ENCODE data around the gene TWNK.
"Not testable (repeated sequence)": the region's sequence is repeated elsewhere in the genome, so short reads cannot be mapped to it uniquely, and the experiment has no call there.

The TWNK gene

DNA sequence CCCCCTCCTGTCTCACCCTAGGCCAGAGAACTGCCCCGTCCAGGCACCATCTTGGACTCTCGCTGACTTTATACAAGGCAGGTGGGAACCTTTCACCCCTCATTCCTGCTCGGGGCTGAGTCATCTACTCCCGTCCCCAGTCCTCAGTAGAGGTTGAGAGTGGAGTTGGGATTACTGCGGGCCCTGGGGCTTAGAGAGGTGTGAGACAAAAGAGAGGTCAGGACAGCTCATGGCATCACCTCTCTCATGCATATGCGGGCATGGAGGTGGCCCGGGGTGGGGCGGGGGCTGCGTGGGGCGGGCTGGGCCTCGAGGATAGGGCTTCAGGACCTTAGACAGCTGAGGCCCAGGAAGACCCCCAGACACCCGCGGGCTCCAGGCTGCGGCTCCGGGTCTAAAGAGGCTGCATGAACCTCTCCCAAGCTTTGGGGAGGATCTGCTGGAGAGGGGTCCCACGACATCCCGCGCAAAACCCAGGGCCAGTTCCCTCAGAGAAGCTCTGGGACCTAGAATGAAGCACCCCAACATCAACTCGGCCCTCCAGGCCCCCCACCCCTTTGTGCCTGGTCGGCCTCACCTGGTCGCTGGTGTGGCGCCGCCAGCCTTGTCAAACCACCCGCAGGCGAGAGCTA lies 43.3 kb downstream of the TWNK start:
- DNase-seq (ENCODE audit: low spot score), result no peak

DNA sequence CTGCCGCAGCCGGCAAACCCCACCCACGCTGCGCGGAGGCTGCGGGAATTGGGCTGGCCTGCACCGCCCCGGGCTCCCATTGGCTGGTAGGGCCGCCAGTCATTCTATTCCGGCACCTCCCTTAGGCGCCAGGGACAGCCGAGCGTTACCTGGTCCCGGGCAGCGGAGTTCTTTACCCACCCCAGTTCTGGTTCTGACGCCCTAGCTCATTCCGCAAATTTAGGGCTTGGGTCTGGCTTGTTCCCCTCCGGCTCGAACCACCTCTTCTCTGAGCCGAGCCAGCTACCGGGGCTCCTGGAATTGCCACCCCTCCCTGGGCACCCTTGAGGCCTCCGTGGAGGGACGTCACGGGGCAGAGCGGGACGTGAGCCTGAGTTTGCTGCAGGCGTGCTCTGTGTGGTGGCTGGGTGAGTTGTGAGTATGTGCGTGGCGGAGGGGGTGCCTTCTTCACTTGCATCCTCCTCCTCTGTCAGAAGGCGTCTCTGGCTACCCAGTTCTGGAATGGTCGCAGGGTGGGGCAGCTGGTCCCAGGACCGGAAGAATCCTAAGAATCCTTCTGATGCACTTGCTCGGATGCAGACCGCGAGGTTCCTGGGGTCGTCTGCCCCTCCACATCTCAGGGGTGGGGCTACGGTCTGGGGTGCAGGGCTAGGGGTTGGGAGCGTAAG lies 43.9 kb downstream of the TWNK start, which contains the start of the genes PDZD7 and SFXN3:
PDZD7 (minus strand) TSS at position 2 of the 668 bp plus-strand sequence. CDS start 910 bp downstream, outside the sequence.
SFXN3 (plus strand) TSS at position 107 of the 668 bp plus-strand sequence. CDS start 3,461 bp downstream, outside the sequence.
- peak; percentile 95 for DNase-seq (ENCODE audit: low spot score)

DNA sequence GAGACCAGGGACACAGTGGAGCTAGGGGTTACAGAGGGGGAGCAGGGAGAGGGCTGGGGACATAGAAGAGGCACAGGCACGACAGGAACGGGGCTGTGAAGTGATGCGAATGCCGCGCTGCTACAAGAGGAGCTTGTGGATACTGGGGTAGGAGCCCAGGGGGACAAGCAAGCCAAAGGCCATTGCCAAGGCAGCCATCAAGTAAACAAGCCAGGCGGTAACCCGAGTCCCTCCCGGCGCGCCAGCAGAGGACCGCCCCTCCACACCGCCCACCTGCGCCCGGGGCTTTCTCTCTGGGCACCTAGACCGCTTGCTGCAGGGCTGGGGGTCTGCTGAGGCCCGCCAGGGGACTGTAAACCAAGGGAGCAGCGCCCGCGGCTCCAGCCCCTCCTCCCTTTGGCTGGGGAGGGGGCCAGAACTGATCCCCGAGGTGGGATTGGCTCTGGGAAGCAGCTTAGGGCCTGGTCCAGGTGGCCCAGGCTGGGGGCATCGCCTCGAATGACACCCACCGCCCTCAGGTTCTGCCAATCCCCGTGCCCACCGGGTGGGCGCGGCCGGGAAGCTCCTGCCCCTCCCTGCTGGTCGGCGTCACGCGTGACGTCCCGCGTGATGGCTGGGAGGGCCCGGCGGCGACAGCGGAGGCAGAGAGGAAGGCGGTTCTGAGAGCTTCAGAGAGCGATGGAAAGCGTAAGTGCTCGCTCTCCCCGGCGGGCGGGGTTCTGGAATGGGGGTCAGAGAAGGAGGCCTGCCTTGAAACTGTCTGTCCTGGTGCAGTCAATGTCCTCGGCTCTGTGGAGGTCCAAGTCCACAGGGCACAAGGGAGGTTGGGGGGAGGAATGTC lies 44.7 kb downstream of the TWNK start:
- peak; percentile 63 for DNase-seq (ENCODE audit: low spot score)

DNA sequence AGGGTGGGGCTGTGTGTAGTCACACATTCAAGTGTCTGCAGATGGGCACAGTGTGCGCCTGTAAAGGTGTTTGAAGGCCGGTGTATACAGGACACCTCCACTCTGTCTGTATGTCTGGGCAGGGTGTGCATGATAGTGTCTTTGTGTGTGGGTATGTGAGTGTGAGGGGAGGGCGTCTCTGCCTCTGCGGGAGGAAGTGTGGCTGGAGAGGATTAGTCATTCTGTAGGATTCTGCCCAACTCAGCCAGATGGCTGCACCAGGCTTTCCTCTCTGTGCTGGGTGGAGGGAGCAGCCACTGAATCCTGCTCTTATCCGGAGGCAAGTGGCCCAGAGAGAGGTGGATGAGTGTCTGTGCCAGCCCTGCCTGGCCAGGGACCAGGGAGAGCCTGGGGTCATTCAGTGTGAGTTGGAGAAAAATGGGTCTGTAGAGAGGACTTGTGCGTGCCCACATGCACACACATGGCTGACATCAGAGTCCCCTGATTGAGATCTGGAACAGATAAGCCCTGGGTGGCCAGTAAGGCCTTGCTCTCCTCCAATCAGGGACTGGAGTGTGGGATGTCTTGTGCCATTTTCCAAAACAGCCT lies 45.4 kb downstream of the TWNK start:
- no peak for DNase-seq (ENCODE audit: low spot score)

DNA sequence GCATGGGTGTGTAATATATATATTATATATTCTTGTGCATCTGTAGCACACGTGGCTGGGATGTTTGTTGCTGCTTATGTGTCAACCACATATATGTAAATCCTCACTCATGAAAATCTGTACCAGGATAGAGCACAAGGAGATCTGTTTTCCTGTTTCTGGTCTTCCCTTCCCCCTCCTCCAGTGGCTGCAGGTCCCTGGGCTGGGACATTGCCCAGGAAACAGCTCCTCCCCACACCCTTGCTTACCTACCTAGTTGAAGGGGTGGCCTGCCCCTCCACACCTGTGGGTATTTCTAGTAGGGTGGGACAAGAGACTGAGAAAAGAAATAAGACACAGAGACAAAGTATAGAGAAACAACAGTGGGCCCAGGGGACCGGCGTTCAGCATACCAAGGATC lies 45.9 kb downstream of the TWNK start:
- no peak for DNase-seq (ENCODE audit: low spot score)

DNA sequence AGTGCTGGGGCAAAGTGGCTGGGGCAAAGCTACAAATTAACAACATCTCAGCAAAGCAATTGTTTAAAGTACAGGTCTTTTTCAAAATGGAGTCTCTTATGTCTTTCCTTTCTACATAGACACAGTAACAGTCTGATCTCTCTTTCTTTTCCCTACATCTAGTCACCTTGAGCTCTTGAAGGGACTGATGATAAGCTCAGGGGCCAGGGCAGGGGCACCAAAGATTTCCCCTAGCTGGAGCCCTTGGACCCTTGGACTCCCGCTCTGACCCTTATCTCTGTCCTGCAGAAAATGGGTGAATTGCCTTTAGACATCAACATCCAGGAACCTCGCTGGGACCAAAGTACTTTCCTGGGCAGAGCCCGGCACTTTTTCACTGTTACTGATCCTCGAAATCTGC lies 47.1 kb downstream of the TWNK start:
- not testable (repeated sequence) for DNase-seq (ENCODE audit: low spot score)

DNA sequence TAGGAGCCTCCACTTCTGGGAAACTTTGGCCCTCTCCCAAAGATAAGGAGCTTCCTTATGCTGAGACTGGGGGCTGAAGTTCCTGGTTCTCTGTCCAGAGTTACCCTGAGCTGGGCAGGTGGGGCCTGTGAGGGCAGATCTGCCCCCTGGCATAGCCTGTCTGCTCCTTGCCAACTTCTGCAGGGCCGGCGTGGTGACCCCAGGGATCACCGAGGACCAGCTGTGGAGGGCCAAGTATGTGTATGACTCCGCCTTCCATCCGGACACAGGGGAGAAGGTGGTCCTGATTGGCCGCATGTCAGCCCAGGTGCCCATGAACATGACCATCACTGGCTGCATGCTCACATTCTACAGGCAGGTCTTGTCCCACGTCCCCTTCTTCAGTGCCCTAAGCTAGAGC lies 48.0 kb downstream of the TWNK start:
- DNase-seq (ENCODE audit: low spot score), result no peak

DNA sequence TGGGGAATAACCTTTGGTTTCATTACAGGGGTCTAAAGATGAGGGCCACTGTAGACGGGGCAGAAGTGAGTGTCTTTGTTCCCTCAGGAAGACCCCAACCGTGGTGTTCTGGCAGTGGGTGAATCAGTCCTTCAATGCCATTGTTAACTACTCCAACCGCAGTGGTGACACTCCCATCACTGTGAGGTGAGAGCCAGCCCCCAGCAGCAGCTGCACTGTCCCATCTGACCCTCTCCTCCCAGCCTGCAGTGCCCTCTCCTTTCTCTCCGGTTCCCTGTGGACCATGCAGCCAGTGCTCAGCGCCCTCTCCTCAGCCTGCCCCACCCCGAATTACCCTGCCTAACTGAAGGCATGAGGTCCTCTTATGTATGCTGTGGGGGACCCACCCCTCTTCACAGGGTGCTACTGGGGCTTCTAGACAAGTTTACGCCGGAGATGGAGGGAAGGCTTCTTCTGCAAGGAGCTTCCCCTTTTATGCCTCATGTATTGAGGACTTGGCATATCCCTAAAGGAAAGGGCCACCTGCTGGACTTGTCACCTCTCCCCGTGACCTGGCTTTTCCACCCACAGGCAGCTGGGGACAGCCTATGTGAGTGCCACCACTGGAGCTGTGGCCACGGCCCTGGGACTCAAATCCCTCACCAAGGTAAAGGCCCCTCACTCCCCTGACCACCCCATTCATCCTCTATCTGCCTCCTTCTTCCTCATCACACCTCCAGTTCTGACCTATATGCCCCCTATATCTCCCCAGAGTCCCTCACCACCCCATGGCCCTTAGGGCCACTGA lies 48.8 kb downstream of the TWNK start:
- no peak for DNase-seq (ENCODE audit: low spot score)

DNA sequence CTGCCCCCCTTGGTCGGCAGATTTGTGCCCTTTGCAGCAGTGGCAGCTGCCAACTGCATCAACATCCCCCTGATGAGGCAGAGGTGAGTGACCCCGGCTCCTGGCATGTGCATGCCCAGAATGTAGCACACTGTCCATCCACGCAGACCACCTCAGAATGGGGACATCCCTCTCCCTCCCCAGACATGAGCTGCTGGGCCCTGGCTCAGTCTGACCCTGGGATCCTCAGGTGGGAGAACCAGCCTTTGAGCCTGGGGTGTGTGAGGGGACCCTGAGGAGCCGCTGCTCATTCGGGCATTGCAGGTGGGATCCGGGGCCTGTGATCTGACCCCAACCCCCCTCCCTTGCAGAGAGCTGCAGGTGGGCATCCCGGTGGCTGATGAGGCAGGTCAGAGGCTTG lies 49.4 kb downstream of the TWNK start:
- no peak for DNase-seq (ENCODE audit: low spot score)

DNA sequence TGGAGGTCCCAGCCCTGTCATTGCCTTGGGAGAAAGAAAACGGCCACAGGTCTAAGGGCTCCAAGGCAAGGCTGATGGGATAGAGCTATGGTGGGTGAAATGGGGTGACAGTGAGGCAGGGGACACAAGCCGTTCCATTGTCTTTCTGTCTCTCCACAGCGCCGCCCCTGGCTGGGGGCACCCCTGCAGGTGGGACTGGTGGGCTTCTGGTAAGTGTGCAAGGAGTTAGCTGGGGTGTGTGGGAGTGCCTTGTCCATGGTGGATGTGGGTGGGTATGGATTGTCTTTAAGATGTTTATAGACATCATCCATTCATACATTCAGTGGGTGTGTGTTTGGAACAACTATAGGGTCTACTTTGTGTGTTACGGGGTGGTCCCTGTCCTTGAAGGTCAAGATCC lies 51.1 kb downstream of the TWNK start:
- no peak for DNase-seq (ENCODE audit: low spot score)

DNA sequence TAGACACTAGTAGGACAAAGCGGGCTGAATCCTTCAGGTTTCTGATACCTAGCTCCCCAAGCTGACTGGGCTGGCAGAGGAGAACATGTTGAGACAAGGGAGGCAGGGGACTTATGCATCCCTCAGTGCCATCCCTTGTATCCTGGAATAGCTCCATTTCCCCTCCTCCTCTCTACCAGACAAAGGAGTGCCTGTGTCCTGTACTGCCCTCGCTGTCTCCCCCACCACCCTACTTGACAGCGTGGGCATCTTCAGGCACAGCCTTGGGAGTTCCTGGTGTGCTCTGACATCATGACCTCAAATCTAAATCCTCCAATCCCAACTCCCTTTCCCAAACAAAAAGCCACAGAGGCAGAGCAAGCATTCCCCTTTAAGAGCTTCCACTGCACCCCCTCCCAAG lies 52.7 kb downstream of the TWNK start:
- DNase-seq (ENCODE audit: low spot score), result no peak

DNA sequence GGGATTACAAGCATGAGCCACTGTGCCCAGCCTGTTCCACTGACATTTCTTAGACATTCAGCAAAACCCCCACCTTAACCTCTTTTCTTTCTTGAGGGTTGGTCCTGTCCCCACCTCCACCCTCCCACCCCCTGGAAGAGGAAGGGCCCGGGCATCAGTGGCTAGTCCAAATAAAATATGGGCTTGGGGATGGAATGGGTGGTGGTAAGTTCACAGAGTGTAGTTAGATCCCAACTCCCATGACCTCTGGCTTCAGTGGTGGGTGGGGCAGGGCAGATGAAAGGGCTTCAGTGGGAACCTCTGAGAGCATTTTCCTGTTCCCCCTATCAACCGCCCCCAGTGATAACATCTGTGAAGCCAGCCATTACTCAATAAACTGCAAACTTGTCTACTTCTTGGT lies 53.5 kb downstream of the TWNK start:
- DNase-seq (ENCODE audit: low spot score), result no peak

DNA sequence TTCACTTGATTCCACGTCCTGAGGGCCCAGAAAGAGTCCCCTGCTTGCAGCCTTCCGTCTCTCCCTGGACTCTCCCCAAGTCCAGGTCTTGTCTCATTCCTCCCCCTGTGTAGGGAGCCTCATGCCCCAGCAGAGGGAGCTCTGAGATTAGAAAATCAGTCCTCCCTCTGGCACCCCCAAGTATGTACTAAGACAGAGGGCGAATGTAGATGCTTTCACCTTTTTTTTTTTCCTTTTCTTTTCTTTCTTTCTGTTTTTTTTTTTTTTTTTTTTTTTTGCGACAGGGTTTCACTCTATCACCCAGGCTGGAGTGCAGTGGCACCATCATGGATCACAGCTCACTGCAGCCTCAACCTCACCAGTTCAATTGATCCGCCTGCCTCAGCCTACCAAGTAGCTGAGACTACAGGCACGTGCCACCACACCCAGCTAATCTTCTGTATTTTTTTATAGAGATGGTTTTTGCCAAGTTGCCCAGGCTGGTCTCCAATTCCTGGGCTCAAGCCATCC lies 54.0 kb downstream of the TWNK start:
- DNase-seq (ENCODE audit: low spot score), result peak; percentile 83

DNA sequence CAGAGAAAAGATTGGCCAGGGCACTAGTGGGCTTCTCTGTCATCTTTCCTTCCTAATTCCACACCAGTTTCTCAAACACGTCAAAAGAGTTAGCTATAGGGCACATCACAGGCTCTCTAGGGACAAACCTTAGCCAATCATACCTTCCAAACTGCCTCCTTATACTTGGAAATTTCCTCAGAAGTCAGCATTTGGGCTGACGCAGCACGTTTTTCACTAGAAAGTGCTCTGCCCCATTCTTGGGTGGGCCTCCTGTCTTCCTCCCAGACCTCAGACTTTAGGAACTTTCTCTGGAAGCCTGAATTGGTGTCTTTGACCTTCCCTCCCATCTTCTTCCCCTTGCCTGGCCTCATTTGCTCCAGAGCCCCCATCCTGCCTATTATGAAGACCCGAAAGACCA lies 54.8 kb downstream of the TWNK start:
- DNase-seq (ENCODE audit: low spot score), result no peak

DNA sequence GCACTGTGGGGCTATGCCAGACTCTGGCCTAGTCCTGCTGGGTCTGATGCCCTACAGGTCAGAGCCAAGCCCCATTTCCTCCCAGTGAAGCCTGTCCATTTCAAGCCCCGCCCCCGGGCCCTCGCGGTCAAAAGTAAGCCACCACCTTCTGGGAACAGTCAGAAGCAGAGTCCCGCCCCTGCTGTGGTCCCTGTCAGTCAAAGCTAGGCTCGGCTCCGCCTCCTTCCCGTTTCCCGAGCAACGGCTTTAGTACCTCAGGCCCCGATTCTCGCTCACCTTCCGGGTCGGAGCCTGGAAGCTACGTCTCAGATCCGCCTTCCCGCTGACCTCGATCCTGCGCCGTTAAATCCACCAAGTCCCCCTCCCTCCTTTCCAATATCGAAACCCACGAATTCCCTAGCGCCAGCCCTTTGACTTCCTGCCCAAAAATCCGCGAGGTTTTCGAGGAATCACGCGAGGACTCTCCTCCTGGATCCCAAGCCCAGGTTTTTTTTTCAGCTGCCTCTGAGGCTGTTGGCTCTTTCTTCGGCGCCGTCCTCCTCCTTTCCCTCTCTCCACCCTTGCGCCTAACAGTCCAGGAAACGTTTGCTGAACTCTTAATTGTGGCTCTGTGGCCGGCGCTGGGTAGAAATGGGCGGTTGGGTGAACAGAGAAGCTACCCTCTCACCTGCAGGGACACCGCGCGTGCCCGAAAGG lies 55.5 kb downstream of the TWNK start:
- DNase-seq (ENCODE audit: low spot score), result peak; percentile 89

DNA sequence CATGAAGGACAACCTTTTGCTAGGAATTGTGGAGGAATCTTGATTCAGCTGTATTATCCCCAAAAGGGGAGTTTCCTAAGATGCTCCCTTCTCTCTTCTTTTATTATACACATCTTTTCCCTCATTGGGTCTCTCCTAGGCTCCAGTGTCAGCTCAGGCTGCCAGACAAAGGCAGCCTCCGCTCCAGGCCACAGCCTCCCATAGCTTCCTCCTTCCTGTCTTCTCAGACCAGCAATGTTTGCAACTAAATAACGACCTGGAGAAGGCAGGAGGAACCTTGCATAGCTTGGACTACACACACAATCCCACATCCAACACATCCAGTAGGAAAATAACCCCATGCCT lies 56.0 kb downstream of the TWNK start:
- no peak for DNase-seq (ENCODE audit: low spot score)
